Right lobe of liver (tissue), 4 donors: ENCODE data around the gene RPL31.

Source experiments
- POLR2A ChIP-seq: fragments of 450-650 bp; IDR thresholded peaks from one replicate; pipeline ENCODE4 v1.6.1; 2017; ENCODE audit warnings: antibody characterized with exemption, mild to moderate bottlenecking
- TF ChIP-seq, protein P1 (sequence below), 4 donors: fragments of 200-600 bp in 3 of 4; fragments of 450-650 bp in 1 of 4; IDR thresholded peaks; one replicate each; pipeline versions ENCODE4 v1.5.1 to v1.8.0; 2016 to 2022; ENCODE audit warnings: antibody characterized with exemption in 4 of 4, mild to moderate bottlenecking in 2 of 4
- donor health status: DM: no; HTN: no; CAD: no.
- donor health status: DM: no; HTN: no; CAD: no.
- donor health status: DM: no; HTN: yes; CAD: no.

DNA sequence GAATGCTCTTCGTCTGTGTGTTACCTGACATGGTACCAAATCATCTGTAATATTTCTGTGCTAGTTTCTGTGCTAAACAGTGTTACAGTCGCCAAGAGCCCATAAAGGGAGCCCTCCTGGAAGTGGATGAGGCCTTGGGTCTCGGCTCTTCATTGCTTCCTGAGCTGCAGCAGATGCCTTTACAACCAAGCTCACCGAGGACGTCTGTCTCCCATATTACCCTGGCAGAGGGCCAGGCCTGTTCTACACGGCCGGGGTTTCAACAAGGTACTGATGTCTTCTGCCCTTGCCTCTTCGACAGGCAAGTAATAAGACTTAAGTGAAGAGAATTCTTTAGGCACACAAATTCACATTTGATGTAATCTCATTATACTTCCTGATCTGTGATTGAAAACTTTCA is 16.8 kb downstream of the RPL31 start:
- TF ChIP-seq, protein P1, sequence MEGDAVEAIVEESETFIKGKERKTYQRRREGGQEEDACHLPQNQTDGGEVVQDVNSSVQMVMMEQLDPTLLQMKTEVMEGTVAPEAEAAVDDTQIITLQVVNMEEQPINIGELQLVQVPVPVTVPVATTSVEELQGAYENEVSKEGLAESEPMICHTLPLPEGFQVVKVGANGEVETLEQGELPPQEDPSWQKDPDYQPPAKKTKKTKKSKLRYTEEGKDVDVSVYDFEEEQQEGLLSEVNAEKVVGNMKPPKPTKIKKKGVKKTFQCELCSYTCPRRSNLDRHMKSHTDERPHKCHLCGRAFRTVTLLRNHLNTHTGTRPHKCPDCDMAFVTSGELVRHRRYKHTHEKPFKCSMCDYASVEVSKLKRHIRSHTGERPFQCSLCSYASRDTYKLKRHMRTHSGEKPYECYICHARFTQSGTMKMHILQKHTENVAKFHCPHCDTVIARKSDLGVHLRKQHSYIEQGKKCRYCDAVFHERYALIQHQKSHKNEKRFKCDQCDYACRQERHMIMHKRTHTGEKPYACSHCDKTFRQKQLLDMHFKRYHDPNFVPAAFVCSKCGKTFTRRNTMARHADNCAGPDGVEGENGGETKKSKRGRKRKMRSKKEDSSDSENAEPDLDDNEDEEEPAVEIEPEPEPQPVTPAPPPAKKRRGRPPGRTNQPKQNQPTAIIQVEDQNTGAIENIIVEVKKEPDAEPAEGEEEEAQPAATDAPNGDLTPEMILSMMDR (IDR thresholded peaks at IDR 0.05): no peak
- TF ChIP-seq POLR2A: no peak
